Upper lobe of right lung (tissue), 1 donor: ENCODE data around the gene ACER3. TPM values are rescaled to one million over a fixed set of nuclear protein-coding genes. Genes with fewer than 3 reads are reported as not detected.
"Not testable (repeated sequence)": the region's sequence is repeated elsewhere in the genome, so short reads cannot be mapped to it uniquely, and the experiment has no call there.

Experiments
- ATAC-seq: fragments of 200-7000 bp; cut with Tn5 transposase; one replicate; pipeline ENCODE4 v1.9.1; 2020; ENCODE audit warnings: mild to moderate bottlenecking, moderate library complexity
- DNase-seq: peaks from one replicate; pipeline ENCODE4 v3.0.0-alpha.2; 2020
- H3K27ac ChIP-seq: fragments of 200-600 bp; one replicate; pipeline ENCODE4 v1.8.0; 2022
- H3K27me3 ChIP-seq: fragments of 200-600 bp; one replicate; pipeline ENCODE4 v1.8.0; 2022; ENCODE audit warnings: mild to moderate bottlenecking
- H3K36me3 ChIP-seq: fragments of 200-600 bp; one replicate; pipeline ENCODE4 v1.8.0; 2022
- H3K4me1 ChIP-seq: fragments of 200-600 bp; one replicate; pipeline ENCODE4 v1.8.0; 2022
- H3K4me3 ChIP-seq: fragments of 200-600 bp; one replicate; pipeline ENCODE4 v1.8.0; 2022; ENCODE audit warnings: mild to moderate bottlenecking
- H3K9me3 ChIP-seq: fragments of 200-600 bp; one replicate; pipeline ENCODE4 v1.8.0; 2022
- CTCF ChIP-seq: fragments of 200-600 bp; IDR thresholded peaks from one replicate; pipeline ENCODE4 v1.8.0; 2022; ENCODE audit warnings: antibody characterized with exemption
- intact Hi-C: fragments of 100-400 bp; cut with DNase I; formaldehyde crosslinking; loops from one replicate; pipeline ENCODE4 v1.11.0; 2022
- total RNA-seq: library from RNA; stranded (reverse); fragmentation: NEBNext Ultra II Directional; extraction: Animal tissue kit (Norgen Biotek cat#: 25700); gene quantifications from one replicate; pipeline ENCODE4 v1.2.1, GENCODE V29; 2021
- donor health status: DM: no; HTN: yes; CAD: no; lungs with severe emphysema.

Gene ACER3
- total RNA-seq, 1 donor from 2014 or later: 42.2 TPM

GRCh38 chr11:77014669-77015068 lies 154.0 kb downstream of the ACER3 start:
- intact Hi-C loops: no loop called here
- no peaks in the 10 kb centered on the region for H3K9me3 ChIP-seq

GRCh38 chr11:77018396-77018924 lies 157.7 kb downstream of the ACER3 start:
- H3K4me3 ChIP-seq, intact Hi-C loops, H3K9me3 ChIP-seq, DNase-seq, H3K27ac ChIP-seq, H3K4me1 ChIP-seq, ATAC-seq, H3K27me3 ChIP-seq: not testable (repeated sequence)
- peaks cover 29% of the 10 kb centered on the region for H3K36me3 ChIP-seq

More at GRCh38 chr11:77014669-77015068, 154.0 kb downstream of the ACER3 start:
- Histone ChIP-seq H3K27me3 (no peaks in the 10 kb centered on the region), H3K36me3 (peaks cover 14% of the 10 kb centered on the region), H3K4me3 (no peak overlapping the region), H3K27ac (no peak overlapping the region), H3K4me1 (no peaks in the 10 kb centered on the region)
- no peak for TF ChIP-seq CTCF
- no peak for DNase-seq
- ATAC-seq: no peak

- Histone ChIP-seq H3K4me3 (no peak overlapping the region), H3K27ac (no peak overlapping the region), H3K36me3 (peaks cover 29% of the 10 kb centered on the region), H3K4me1 (no peaks in the 10 kb centered on the region), H3K27me3 (no peaks in the 10 kb centered on the region), H3K9me3 (no peaks in the 10 kb centered on the region)
- ATAC-seq (peak; percentile 57), DNase-seq (no peak)
- intact Hi-C loops: no loop called here
- TF ChIP-seq CTCF: no peak
Observed at GRCh38 chr11:77019976-77020595, 159.4 kb downstream of the ACER3 start.

GRCh38 chr11:77020734-77021133 lies 160.0 kb downstream of the ACER3 start:
- intact Hi-C loops: no loop called here
- peaks cover 29% of the 10 kb centered on the region for H3K36me3 ChIP-seq
- no peak overlapping the region for H3K4me3 ChIP-seq
- no peak overlapping the region for H3K27ac ChIP-seq
- ATAC-seq (no peak), DNase-seq (no peak)
- no peak for TF ChIP-seq CTCF
- H3K4me1 ChIP-seq: no peaks in the 10 kb centered on the region
- H3K9me3 ChIP-seq: no peaks in the 10 kb centered on the region
- H3K27me3 ChIP-seq: no peaks in the 10 kb centered on the region

GRCh38 chr11:77024745-77025144 lies 164.0 kb downstream of the ACER3 start:
- Histone ChIP-seq H3K9me3 (no peaks in the 10 kb centered on the region), H3K27me3 (no peaks in the 10 kb centered on the region), H3K4me3 (no peak overlapping the region), H3K27ac (no peak overlapping the region), H3K36me3 (peaks cover 18% of the 10 kb centered on the region), H3K4me1 (no peaks in the 10 kb centered on the region)
- ATAC-seq (no peak), DNase-seq (no peak)
- intact Hi-C loops: no loop called here
- TF ChIP-seq CTCF: no peak

- H3K27ac ChIP-seq: no peak overlapping the region
- no peaks in the 10 kb centered on the region for H3K4me1 ChIP-seq
- DNase-seq (no peak), ATAC-seq (no peak)
- intact Hi-C loops: no loop called here
- TF ChIP-seq CTCF: no peak
- H3K9me3 ChIP-seq: no peaks in the 10 kb centered on the region
- H3K36me3 ChIP-seq: peaks cover 3% of the 10 kb centered on the region
- peaks cover 8% of the 10 kb centered on the region for H3K27me3 ChIP-seq
- H3K4me3 ChIP-seq: no peak overlapping the region
Observed at GRCh38 chr11:77026221-77026620, 165.5 kb downstream of the ACER3 start.
